Stimulated activated CD8-positive, alpha-beta memory T cell treated with anti-CD3 and anti-CD28 coated beads, Interleukin-15, amount 100 ng/mL, for 24 hours (primary cell): ENCODE results near the gene TAOK1.

ENCODE experiments used
- DNase-seq: peaks from one replicate; pipeline ENCODE4 v3.0.0-alpha.2; 2020; ENCODE audit warnings: low read depth

The TAOK1 gene

GRCh38 chr17:29379084-29379991, 10.8 kb upstream of the TAOK1 start:
- DNase-seq: no peak

GRCh38 chr17:29383686-29384085, 6.5 kb upstream of the TAOK1 start:
- DNase-seq: no peak

GRCh38 chr17:29384901-29385300, 5.3 kb upstream of the TAOK1 start:
- no peak for DNase-seq

GRCh38 chr17:29386760-29387159, 3.4 kb upstream of the TAOK1 start:
- no peak for DNase-seq

- no peak for DNase-seq
Observed at GRCh38 chr17:29388937-29389336, 1.2 kb upstream of the TAOK1 start.

GRCh38 chr17:29390851-29391631, 878 bp downstream of the TAOK1 start:
- no peak for DNase-seq

GRCh38 chr17:29393436-29393835, 3.3 kb downstream of the TAOK1 start:
- no peak for DNase-seq

- DNase-seq: no peak
Observed at GRCh38 chr17:29394761-29395160, 4.6 kb downstream of the TAOK1 start.

GRCh38 chr17:29396066-29396465, 5.9 kb downstream of the TAOK1 start:
- no peak for DNase-seq

- DNase-seq: no peak
Observed at GRCh38 chr17:29399634-29400033, 9.5 kb downstream of the TAOK1 start.

GRCh38 chr17:29400818-29401217, 10.7 kb downstream of the TAOK1 start:
- DNase-seq: no peak

GRCh38 chr17:29401258-29401657, 11.1 kb downstream of the TAOK1 start:
- DNase-seq: no peak

- DNase-seq: no peak
Observed at GRCh38 chr17:29407856-29408255, 17.7 kb downstream of the TAOK1 start.

GRCh38 chr17:29409963-29410362, 19.8 kb downstream of the TAOK1 start:
- DNase-seq: no peak

- DNase-seq: no peak
Observed at GRCh38 chr17:29412780-29413565, 22.8 kb downstream of the TAOK1 start.

GRCh38 chr17:29420128-29420527, 30.0 kb downstream of the TAOK1 start:
- DNase-seq: no peak

GRCh38 chr17:29430275-29430674, 40.1 kb downstream of the TAOK1 start:
- no peak for DNase-seq

GRCh38 chr17:29433541-29433940, 43.4 kb downstream of the TAOK1 start:
- no peak for DNase-seq

GRCh38 chr17:29434550-29434949, 44.4 kb downstream of the TAOK1 start:
- no peak for DNase-seq

- no peak for DNase-seq
Observed at GRCh38 chr17:29442451-29442850, 52.3 kb downstream of the TAOK1 start.

- no peak for DNase-seq
Observed at GRCh38 chr17:29443041-29443739, 53.0 kb downstream of the TAOK1 start.

- no peak for DNase-seq
Observed at GRCh38 chr17:29444589-29444988, 54.4 kb downstream of the TAOK1 start.
